Ureter (tissue), 1 donor: ENCODE results near the gene CLTC. TPM values are rescaled to one million over a fixed set of nuclear protein-coding genes. Genes with fewer than 3 reads are reported as not detected.
"Not testable (repeated sequence)": the region's sequence is repeated elsewhere in the genome, so short reads cannot be mapped to it uniquely, and the experiment has no call there.

ENCODE experiments used
- DNase-seq: peaks from one replicate; pipeline ENCODE4 v3.0.0-alpha.2; 2020; ENCODE audit warnings: low spot score
- total RNA-seq: library from RNA; stranded (reverse); gene quantifications from one replicate; pipeline ENCODE4 v1.2.4, GENCODE V29; 2023
- donor health status: DM: yes; HTN: yes; CAD: no.

Gene CLTC
- total RNA-seq, 1 donor from 2014 or later: 293 TPM

- DNase-seq: no peak
Observed at GRCh38 chr17:59633658-59634359, 14.1 kb downstream of the CLTC start.

- DNase-seq: no peak
Observed at GRCh38 chr17:59634632-59635541, 15.2 kb downstream of the CLTC start.

DNA sequence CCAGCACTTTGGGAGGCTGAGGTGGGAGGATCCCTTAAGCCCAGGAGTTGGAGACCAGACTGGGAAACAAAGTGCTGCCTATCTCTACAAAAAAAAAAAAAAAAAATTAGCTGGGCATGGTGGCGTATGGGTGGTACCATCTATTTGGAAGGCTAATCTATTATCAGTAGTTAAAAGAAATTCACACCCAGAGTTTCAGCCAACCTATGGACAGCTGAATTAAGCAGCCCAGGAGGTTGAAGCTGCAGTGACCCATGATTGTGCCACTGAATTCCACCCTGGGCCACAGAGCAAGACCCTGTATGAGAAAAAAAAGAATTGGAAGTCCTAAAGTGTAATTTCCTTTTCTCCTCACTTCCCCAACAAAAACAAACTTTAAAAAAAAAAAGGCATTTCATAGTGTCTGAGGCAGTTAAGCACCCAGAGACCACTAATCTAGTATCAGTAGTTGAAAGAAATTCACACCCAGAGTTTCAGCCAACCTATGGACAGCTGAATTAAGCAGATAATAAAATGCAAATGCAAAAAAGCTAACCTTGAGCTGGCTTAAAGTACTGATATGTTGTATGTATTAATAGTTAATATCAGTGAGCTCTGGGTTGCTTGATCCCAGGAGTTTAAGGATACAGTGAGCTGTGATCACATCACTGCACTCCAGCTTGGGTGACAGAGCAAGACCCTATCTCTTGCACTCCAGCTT lies 18.1 kb downstream of the CLTC start:
- DNase-seq: no peak

DNA sequence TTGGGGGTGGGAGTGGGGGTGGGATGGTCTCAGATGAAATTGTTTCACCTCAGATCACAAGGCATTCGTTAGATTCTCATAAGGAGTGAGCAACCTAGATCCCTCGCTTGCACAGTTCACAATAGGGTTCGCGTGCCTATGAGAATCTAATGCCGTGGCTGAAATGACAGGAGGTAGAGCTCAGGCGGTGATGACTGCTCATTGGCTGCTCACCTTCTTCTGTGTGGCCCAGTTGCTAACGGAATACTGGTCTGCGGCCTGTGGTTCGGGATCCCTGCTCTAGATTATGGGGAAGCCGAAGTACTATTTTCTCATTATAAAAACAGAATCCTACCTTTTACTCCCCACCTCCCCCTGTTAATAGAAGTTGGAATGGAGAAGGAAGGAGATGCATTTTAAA lies 18.9 kb downstream of the CLTC start:
- DNase-seq: no peak

GRCh38 chr17:59641799-59642484 lies 22.2 kb downstream of the CLTC start:
- no peak for DNase-seq

DNA sequence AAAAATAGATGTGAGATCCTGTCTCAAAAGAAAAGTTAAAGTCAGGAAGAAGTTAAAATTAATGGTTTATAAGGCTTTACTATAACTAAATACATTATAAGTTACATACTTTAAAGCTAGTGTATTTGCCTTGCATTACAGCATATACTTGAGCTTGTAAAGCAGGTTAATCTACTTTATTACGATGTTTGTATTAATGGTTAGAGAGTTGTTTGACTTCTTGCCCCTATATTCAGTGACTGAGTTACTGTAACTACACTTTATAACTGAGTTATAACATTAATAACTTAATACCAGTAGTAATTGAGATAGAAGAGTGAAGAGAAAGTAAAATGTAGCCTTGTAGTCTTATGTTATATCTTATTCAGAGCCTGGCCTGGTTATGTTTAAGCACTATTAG lies 22.9 kb downstream of the CLTC start:
- no peak for DNase-seq

GRCh38 chr17:59643159-59644140 lies 23.8 kb downstream of the CLTC start:
- DNase-seq: no peak

GRCh38 chr17:59647288-59647687 lies 27.6 kb downstream of the CLTC start:
- no peak for DNase-seq

GRCh38 chr17:59649886-59650285 lies 30.2 kb downstream of the CLTC start:
- DNase-seq: no peak

- DNase-seq: no peak
Observed at GRCh38 chr17:59650642-59651041, 30.9 kb downstream of the CLTC start.

GRCh38 chr17:59651346-59651745 lies 31.7 kb downstream of the CLTC start:
- DNase-seq: no peak

GRCh38 chr17:59652119-59652518 lies 32.4 kb downstream of the CLTC start:
- no peak for DNase-seq

GRCh38 chr17:59656624-59657023 lies 36.9 kb downstream of the CLTC start:
- DNase-seq: not testable (repeated sequence)

GRCh38 chr17:59666235-59666634 lies 46.5 kb downstream of the CLTC start:
- DNase-seq: no peak

GRCh38 chr17:59668816-59669215 lies 49.1 kb downstream of the CLTC start:
- no peak for DNase-seq

DNA sequence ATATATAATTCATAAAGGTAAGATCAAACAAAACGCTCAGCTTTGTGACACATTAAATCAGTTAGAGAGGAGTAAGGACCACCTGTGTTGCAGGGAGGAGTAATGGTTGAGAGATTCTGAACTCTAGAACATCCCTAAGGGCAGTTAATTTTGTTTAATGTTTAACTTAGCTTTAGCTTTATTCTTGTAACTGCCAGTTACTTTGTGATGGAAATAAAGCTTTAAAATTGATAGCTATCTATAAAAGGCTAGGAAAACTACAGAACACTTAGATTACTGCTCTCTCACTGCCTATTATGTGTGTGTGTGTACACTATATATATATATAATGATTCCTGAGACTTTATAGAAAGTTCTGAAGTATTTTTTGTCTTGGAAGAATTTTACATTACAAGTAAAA lies 49.7 kb downstream of the CLTC start:
- DNase-seq: no peak

DNA sequence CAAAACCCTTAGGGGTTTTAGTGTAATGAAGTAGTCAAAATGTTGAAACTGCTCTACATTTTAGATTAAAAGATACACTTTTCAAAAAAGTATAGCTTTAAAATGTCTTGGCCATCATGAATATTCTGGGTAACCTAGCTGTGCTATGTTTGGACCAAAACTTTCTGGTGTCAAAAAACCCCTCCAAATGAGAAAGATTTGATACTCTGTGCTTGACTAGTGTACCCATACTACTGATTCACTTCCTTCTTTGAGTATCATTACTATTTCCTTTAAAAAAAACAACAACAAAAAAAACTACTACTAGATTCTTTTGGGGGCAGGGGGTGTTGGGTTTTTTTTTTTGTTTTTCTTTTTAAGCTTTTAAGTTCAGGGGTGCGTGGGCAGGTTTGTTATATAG lies 50.2 kb downstream of the CLTC start:
- DNase-seq: no peak

DNA sequence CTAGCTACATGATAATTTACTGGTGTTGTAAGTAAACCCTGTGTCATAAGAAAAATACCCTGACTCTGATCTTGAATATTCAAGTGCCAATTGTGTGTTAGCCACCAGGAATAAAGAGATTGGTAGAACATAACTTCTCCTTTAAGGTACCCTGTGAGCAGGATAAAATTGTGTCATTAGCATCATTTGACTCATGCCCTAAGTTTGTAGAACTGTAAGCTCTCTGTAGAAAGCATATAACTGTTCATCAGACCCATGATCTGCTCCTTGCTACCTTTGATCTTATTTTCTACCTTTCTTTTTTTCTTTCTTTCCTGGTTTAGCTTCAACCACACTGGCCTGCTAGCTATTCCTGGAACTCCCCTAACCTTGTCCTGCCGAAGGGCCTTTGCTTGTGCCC lies 51.7 kb downstream of the CLTC start:
- DNase-seq: no peak

GRCh38 chr17:59675231-59675630 lies 55.5 kb downstream of the CLTC start:
- no peak for DNase-seq

GRCh38 chr17:59676716-59677115 lies 57.0 kb downstream of the CLTC start:
- DNase-seq: no peak

GRCh38 chr17:59678918-59679317 lies 59.2 kb downstream of the CLTC start:
- DNase-seq: no peak
